ENCODE data around the gene CAND2.

The CAND2 gene

DNA sequence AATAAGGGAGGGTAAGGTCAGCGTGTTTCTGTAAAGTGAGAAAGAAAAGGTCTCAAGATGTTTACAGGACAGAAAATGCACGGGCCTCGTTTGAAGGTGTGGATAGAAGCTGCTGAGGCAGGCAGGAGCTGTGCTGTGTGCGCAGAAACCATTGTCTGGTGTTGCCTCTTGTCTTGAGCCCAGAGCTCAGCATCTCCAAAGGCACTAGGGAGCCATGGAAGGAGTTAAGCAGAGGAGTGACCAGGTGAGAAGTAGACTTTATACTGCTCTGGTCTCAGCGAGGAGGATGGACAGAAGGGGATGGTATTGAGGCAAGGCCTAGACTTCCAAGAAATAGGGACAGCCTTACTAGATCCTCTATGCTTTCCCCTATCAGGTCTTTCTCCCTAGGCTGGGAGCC, 13.0 kb downstream of the CAND2 start:
- TF ChIP-seq RAD21 (IDR thresholded peaks at IDR 0.05; ENCODE audit: low read depth), result no peak
- TF ChIP-seq, protein P1, sequence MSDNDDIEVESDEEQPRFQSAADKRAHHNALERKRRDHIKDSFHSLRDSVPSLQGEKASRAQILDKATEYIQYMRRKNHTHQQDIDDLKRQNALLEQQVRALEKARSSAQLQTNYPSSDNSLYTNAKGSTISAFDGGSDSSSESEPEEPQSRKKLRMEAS (IDR thresholded peaks at IDR 0.05), result no peak
- no peak for TF ChIP-seq FOXM1 (IDR thresholded peaks at IDR 0.05; ENCODE audit: borderline replicate concordance, low read depth)
- TF ChIP-seq EP300 (IDR thresholded peaks at IDR 0.05; ENCODE audit: borderline replicate concordance), result no peak
- TF ChIP-seq EGR1 (IDR thresholded peaks at IDR 0.05), result no peak
- TF ChIP-seq TAF1 (IDR thresholded peaks at IDR 0.05; ENCODE audit: low read depth), result no peak
- TF ChIP-seq YY1 (IDR thresholded peaks at IDR 0.05; ENCODE audit: low read depth), result no peak
- TF ChIP-seq, protein P2, sequence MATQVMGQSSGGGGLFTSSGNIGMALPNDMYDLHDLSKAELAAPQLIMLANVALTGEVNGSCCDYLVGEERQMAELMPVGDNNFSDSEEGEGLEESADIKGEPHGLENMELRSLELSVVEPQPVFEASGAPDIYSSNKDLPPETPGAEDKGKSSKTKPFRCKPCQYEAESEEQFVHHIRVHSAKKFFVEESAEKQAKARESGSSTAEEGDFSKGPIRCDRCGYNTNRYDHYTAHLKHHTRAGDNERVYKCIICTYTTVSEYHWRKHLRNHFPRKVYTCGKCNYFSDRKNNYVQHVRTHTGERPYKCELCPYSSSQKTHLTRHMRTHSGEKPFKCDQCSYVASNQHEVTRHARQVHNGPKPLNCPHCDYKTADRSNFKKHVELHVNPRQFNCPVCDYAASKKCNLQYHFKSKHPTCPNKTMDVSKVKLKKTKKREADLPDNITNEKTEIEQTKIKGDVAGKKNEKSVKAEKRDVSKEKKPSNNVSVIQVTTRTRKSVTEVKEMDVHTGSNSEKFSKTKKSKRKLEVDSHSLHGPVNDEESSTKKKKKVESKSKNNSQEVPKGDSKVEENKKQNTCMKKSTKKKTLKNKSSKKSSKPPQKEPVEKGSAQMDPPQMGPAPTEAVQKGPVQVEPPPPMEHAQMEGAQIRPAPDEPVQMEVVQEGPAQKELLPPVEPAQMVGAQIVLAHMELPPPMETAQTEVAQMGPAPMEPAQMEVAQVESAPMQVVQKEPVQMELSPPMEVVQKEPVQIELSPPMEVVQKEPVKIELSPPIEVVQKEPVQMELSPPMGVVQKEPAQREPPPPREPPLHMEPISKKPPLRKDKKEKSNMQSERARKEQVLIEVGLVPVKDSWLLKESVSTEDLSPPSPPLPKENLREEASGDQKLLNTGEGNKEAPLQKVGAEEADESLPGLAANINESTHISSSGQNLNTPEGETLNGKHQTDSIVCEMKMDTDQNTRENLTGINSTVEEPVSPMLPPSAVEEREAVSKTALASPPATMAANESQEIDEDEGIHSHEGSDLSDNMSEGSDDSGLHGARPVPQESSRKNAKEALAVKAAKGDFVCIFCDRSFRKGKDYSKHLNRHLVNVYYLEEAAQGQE (IDR thresholded peaks at IDR 0.05; ENCODE audit: low read depth), result no peak
- TF ChIP-seq TCF12 (IDR thresholded peaks at IDR 0.05; ENCODE audit: low read depth), result no peak
- TF ChIP-seq CREB1 (IDR thresholded peaks at IDR 0.05; ENCODE audit: low read depth), result no peak
- TF ChIP-seq TEAD4 (IDR thresholded peaks at IDR 0.05), result no peak
- TF ChIP-seq, protein P3, sequence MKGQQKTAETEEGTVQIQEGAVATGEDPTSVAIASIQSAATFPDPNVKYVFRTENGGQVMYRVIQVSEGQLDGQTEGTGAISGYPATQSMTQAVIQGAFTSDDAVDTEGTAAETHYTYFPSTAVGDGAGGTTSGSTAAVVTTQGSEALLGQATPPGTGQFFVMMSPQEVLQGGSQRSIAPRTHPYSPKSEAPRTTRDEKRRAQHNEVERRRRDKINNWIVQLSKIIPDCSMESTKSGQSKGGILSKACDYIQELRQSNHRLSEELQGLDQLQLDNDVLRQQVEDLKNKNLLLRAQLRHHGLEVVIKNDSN (IDR thresholded peaks at IDR 0.05), result no peak

- TF ChIP-seq CEBPB (IDR thresholded peaks at IDR 0.05) (no peak), NFIC (IDR thresholded peaks at IDR 0.05) (no peak), TCF12 (IDR thresholded peaks at IDR 0.05; ENCODE audit: low read depth) (no peak; the same call in 1 of the 2 replicates), ZBTB7A (IDR thresholded peaks at IDR 0.05; ENCODE audit: low read depth) (0 out of 2 replicates have a peak, but pooled peaks have one; percentile 72), EP300 (IDR thresholded peaks at IDR 0.05; ENCODE audit: borderline replicate concordance) (no peak), FOXM1 (IDR thresholded peaks at IDR 0.05; ENCODE audit: borderline replicate concordance, low read depth) (no peak), TEAD4 (IDR thresholded peaks at IDR 0.05) (no peak), RAD21 (IDR thresholded peaks at IDR 0.05; ENCODE audit: low read depth) (no peak), EGR1 (IDR thresholded peaks at IDR 0.05) (no peak), TAF1 (IDR thresholded peaks at IDR 0.05; ENCODE audit: low read depth) (peak; percentile 64; the same call in 1 of the 2 replicates), CREB1 (IDR thresholded peaks at IDR 0.05; ENCODE audit: low read depth) (no peak)
- TF ChIP-seq, protein P1 (IDR thresholded peaks at IDR 0.05), result peak; percentile 68
- TF ChIP-seq, protein P2 (IDR thresholded peaks at IDR 0.05; ENCODE audit: low read depth), result no peak
- TF ChIP-seq, protein P3 (IDR thresholded peaks at IDR 0.05), result no peak
Observed at GRCh38 chr3:12810013-12810780, 13.7 kb downstream of the CAND2 start.

- TF ChIP-seq RAD21 (IDR thresholded peaks at IDR 0.05; ENCODE audit: low read depth) (no peak), EGR1 (IDR thresholded peaks at IDR 0.05) (no peak), TEAD4 (IDR thresholded peaks at IDR 0.05) (no peak)
- TF ChIP-seq, protein P3 (IDR thresholded peaks at IDR 0.05), result no peak
Observed at GRCh38 chr3:12810961-12811360, 14.5 kb downstream of the CAND2 start.

- TF ChIP-seq FOXM1 (IDR thresholded peaks at IDR 0.05; ENCODE audit: borderline replicate concordance, low read depth), result no peak
- TF ChIP-seq, protein P3 (IDR thresholded peaks at IDR 0.05), result no peak
- TF ChIP-seq CEBPB (IDR thresholded peaks at IDR 0.05), result no peak
- TF ChIP-seq EP300 (IDR thresholded peaks at IDR 0.05; ENCODE audit: borderline replicate concordance), result no peak
- TF ChIP-seq, protein P1 (IDR thresholded peaks at IDR 0.05), result no peak
- TF ChIP-seq TEAD4 (IDR thresholded peaks at IDR 0.05), result no peak
- TF ChIP-seq CREB1 (IDR thresholded peaks at IDR 0.05; ENCODE audit: low read depth), result no peak
Observed at GRCh38 chr3:12812812-12813211, 16.3 kb downstream of the CAND2 start.

- TF ChIP-seq EP300 (IDR thresholded peaks at IDR 0.05; ENCODE audit: borderline replicate concordance) (no peak), YY1 (IDR thresholded peaks at IDR 0.05; ENCODE audit: low read depth) (no peak), RAD21 (IDR thresholded peaks at IDR 0.05; ENCODE audit: low read depth) (no peak), TAF1 (IDR thresholded peaks at IDR 0.05; ENCODE audit: low read depth) (no peak), CREB1 (IDR thresholded peaks at IDR 0.05; ENCODE audit: low read depth) (no peak), EGR1 (IDR thresholded peaks at IDR 0.05) (no peak)
- TF ChIP-seq, protein P2 (IDR thresholded peaks at IDR 0.05; ENCODE audit: low read depth), result no peak
- TF ChIP-seq, protein P1 (IDR thresholded peaks at IDR 0.05), result no peak
Observed at GRCh38 chr3:12813967-12814366, 17.5 kb downstream of the CAND2 start.
